ENCODE data around the gene ZNF362.

Gene ZNF362

GRCh38 chr1:33329600-33330305, 73.5 kb downstream of the ZNF362 start:
- in situ Hi-C loops (cut with MboI; ENCODE audit: low sequenced_read_pairs): no loop called here
- no peaks in the 10 kb centered on the region for H3K9me3 ChIP-seq
- H3K27me3 ChIP-seq (ENCODE audit: low read depth): no peaks in the 10 kb centered on the region
- no peak overlapping the region for H3K4me3 ChIP-seq
- no peak for DNase-seq (ENCODE audit: low spot score in 2 of 2)
- H3K36me3 ChIP-seq (replicated peaks): peaks cover 79% of the 10 kb centered on the region
- H3K4me1 ChIP-seq: no peaks in the 10 kb centered on the region

- peaks cover 72% of the 10 kb centered on the region for H3K36me3 ChIP-seq (replicated peaks)
- in situ Hi-C loops (cut with MboI; ENCODE audit: low sequenced_read_pairs): no loop called here
Observed at GRCh38 chr1:33330361-33330890, 74.1 kb downstream of the ZNF362 start.

GRCh38 chr1:33330906-33331305, 74.6 kb downstream of the ZNF362 start:
- no peaks in the 10 kb centered on the region for H3K9me3 ChIP-seq
- H3K27me3 ChIP-seq (ENCODE audit: low read depth): no peaks in the 10 kb centered on the region
- peaks cover 67% of the 10 kb centered on the region for H3K36me3 ChIP-seq (replicated peaks)
- in situ Hi-C loops (cut with MboI; ENCODE audit: low sequenced_read_pairs): no loop called here
- H3K4me1 ChIP-seq: no peaks in the 10 kb centered on the region
- no peak overlapping the region for H3K4me3 ChIP-seq
- no peak for DNase-seq (ENCODE audit: low spot score in 2 of 2)

More at GRCh38 chr1:33330361-33330890, 74.1 kb downstream of the ZNF362 start:
- DNase-seq (ENCODE audit: low spot score in 2 of 2): no peak
- H3K4me1 ChIP-seq: no peaks in the 10 kb centered on the region
- H3K4me3 ChIP-seq: no peak overlapping the region
- H3K27me3 ChIP-seq (ENCODE audit: low read depth): no peaks in the 10 kb centered on the region
- H3K9me3 ChIP-seq: no peaks in the 10 kb centered on the region

- no peak for DNase-seq (ENCODE audit: low spot score in 2 of 2)
- in situ Hi-C loops (cut with MboI; ENCODE audit: low sequenced_read_pairs): no loop called here
- Histone ChIP-seq H3K4me3 (no peak overlapping the region), H3K4me1 (peaks cover 3% of the 10 kb centered on the region; the same call in 1 of the 2 replicates), H3K27me3 (ENCODE audit: low read depth) (no peaks in the 10 kb centered on the region), H3K9me3 (no peaks in the 10 kb centered on the region), H3K36me3 (replicated peaks) (peaks cover 59% of the 10 kb centered on the region)
Observed at GRCh38 chr1:33331444-33332356, 75.4 kb downstream of the ZNF362 start.

- Histone ChIP-seq H3K9me3 (no peaks in the 10 kb centered on the region), H3K4me1 (peaks cover 3% of the 10 kb centered on the region; the same call in 1 of the 2 replicates), H3K27me3 (ENCODE audit: low read depth) (no peaks in the 10 kb centered on the region), H3K4me3 (no peak overlapping the region), H3K36me3 (replicated peaks) (peaks cover 53% of the 10 kb centered on the region)
- no peak for DNase-seq (ENCODE audit: low spot score in 2 of 2)
- in situ Hi-C loops (cut with MboI; ENCODE audit: low sequenced_read_pairs): no loop called here
Observed at GRCh38 chr1:33332357-33332789, 76.1 kb downstream of the ZNF362 start.

- in situ Hi-C loops (cut with MboI; ENCODE audit: low sequenced_read_pairs): no loop called here
- no peaks in the 10 kb centered on the region for H3K9me3 ChIP-seq
Observed at GRCh38 chr1:33332881-33333280, 76.6 kb downstream of the ZNF362 start.

GRCh38 chr1:33334081-33334552, 77.8 kb downstream of the ZNF362 start:
- no peaks in the 10 kb centered on the region for H3K27me3 ChIP-seq (ENCODE audit: low read depth)
- DNase-seq (ENCODE audit: low spot score in 2 of 2): no peak
- no peaks in the 10 kb centered on the region for H3K9me3 ChIP-seq
- H3K4me1 ChIP-seq: peaks cover 16% of the 10 kb centered on the region
- peaks cover 39% of the 10 kb centered on the region for H3K36me3 ChIP-seq (replicated peaks)
- H3K4me3 ChIP-seq: no peak overlapping the region
- in situ Hi-C loops (cut with MboI; ENCODE audit: low sequenced_read_pairs): no loop called here

More at GRCh38 chr1:33332881-33333280, 76.6 kb downstream of the ZNF362 start:
- no peak for DNase-seq (ENCODE audit: low spot score in 2 of 2)
- Histone ChIP-seq H3K4me3 (no peak overlapping the region), H3K4me1 (peaks cover 3% of the 10 kb centered on the region), H3K27me3 (ENCODE audit: low read depth) (no peaks in the 10 kb centered on the region), H3K36me3 (replicated peaks) (peaks cover 49% of the 10 kb centered on the region)

GRCh38 chr1:33335020-33335419, 78.7 kb downstream of the ZNF362 start:
- no peaks in the 10 kb centered on the region for H3K27me3 ChIP-seq (ENCODE audit: low read depth)
- no peak for DNase-seq (ENCODE audit: low spot score in 2 of 2)
- H3K36me3 ChIP-seq (replicated peaks): peaks cover 30% of the 10 kb centered on the region
- no peaks in the 10 kb centered on the region for H3K9me3 ChIP-seq
- no peak overlapping the region for H3K4me3 ChIP-seq
- peaks cover 21% of the 10 kb centered on the region for H3K4me1 ChIP-seq
- in situ Hi-C loops (cut with MboI; ENCODE audit: low sequenced_read_pairs): no loop called here

- H3K27me3 ChIP-seq (ENCODE audit: low read depth): no peaks in the 10 kb centered on the region
- peaks cover 14% of the 10 kb centered on the region for H3K36me3 ChIP-seq (replicated peaks)
- peaks cover 33% of the 10 kb centered on the region for H3K4me1 ChIP-seq
- DNase-seq (ENCODE audit: low spot score in 2 of 2): no peak
- no peaks in the 10 kb centered on the region for H3K9me3 ChIP-seq
- in situ Hi-C loops (cut with MboI; ENCODE audit: low sequenced_read_pairs): no loop called here
- no peak overlapping the region for H3K4me3 ChIP-seq
Observed at GRCh38 chr1:33336580-33336979, 80.3 kb downstream of the ZNF362 start.

- no peaks in the 10 kb centered on the region for H3K9me3 ChIP-seq
- H3K36me3 ChIP-seq (replicated peaks): peaks cover 9% of the 10 kb centered on the region
- in situ Hi-C loops (cut with MboI; ENCODE audit: low sequenced_read_pairs): no loop called here
- H3K4me3 ChIP-seq: no peak overlapping the region
- H3K4me1 ChIP-seq: peaks cover 41% of the 10 kb centered on the region
- H3K27me3 ChIP-seq (ENCODE audit: low read depth): no peaks in the 10 kb centered on the region
- DNase-seq (ENCODE audit: low spot score in 2 of 2): no peak
Observed at GRCh38 chr1:33337441-33337840, 81.1 kb downstream of the ZNF362 start.

GRCh38 chr1:33338048-33338439, 81.8 kb downstream of the ZNF362 start:
- in situ Hi-C loops (cut with MboI; ENCODE audit: low sequenced_read_pairs): no loop called here
- no peaks in the 10 kb centered on the region for H3K9me3 ChIP-seq
- no peak for DNase-seq (ENCODE audit: low spot score in 2 of 2)
- H3K27me3 ChIP-seq (ENCODE audit: low read depth): no peaks in the 10 kb centered on the region
- peaks cover 47% of the 10 kb centered on the region for H3K4me1 ChIP-seq
- H3K4me3 ChIP-seq: no peak overlapping the region
- H3K36me3 ChIP-seq (replicated peaks): peaks cover 6% of the 10 kb centered on the region; the same call in 1 of the 2 replicates

- H3K4me1 ChIP-seq: peaks cover 47% of the 10 kb centered on the region
Observed at GRCh38 chr1:33338440-33339211, 82.3 kb downstream of the ZNF362 start.

GRCh38 chr1:33339413-33339812, 83.1 kb downstream of the ZNF362 start:
- Histone ChIP-seq H3K9me3 (no peaks in the 10 kb centered on the region), H3K27me3 (ENCODE audit: low read depth) (no peaks in the 10 kb centered on the region), H3K36me3 (replicated peaks) (no peaks in the 10 kb centered on the region; the same call in none of the 2 replicates), H3K4me3 (no peak overlapping the region), H3K4me1 (peaks cover 47% of the 10 kb centered on the region)
- in situ Hi-C loops (cut with MboI; ENCODE audit: low sequenced_read_pairs): no loop called here
- no peak for DNase-seq (ENCODE audit: low spot score in 2 of 2)

More at GRCh38 chr1:33338440-33339211, 82.3 kb downstream of the ZNF362 start:
- Histone ChIP-seq H3K4me3 (no peak overlapping the region), H3K27me3 (ENCODE audit: low read depth) (no peaks in the 10 kb centered on the region), H3K9me3 (no peaks in the 10 kb centered on the region), H3K36me3 (replicated peaks) (peaks cover under 1% of the 10 kb centered on the region)
- peak; percentile 77 for DNase-seq (ENCODE audit: low spot score in 2 of 2)
- in situ Hi-C loops (cut with MboI; ENCODE audit: low sequenced_read_pairs): no loop called here

Measured in HAP-1 (cell line).